SK-N-SH (cell line): Measurements from ENCODE around the gene CACNG5. TPM values are rescaled to one million over a fixed set of nuclear protein-coding genes. Genes with fewer than 3 reads are reported as not detected.

Experiments used
- CTCF ChIA-PET: fragments of 300-600, 350-600 bp; formaldehyde crosslinking; extraction: SDS; loops from one replicate; lab custom pipeline; 2021; lab: Yijun Ruan, JAX
- POLR2A ChIA-PET: fragments of 350-600 bp; sonication (Branson Sonifier 250); formaldehyde crosslinking; extraction: SDS; loops from one replicate; lab custom pipeline; 2020; ENCODE audit warnings: antibody characterized with exemption, inconsistent platforms; lab: Yijun Ruan, JAX
- DNase-seq: peaks from one replicate; pipeline ENCODE4 v3.0.0; 2012
- H2AFZ ChIP-seq: fragments of 200-600 bp; sonication (generic); 2 replicates; pipeline ENCODE4 v1.8.1; 2016; ENCODE audit warnings: antibody characterized with exemption, mild to moderate bottlenecking, low read depth
- H3F3A ChIP-seq: fragments of 200-600 bp; sonication (generic); replicated peaks from 2 replicates; pipeline ENCODE3; 2016; ENCODE audit warnings: antibody characterized with exemption, mild to moderate bottlenecking; ENCODE audit not compliant: insufficient read depth
- H3K27ac ChIP-seq, 2 experiments: fragments of 200-500 bp in 1 of 2; fragments of 200-600 bp in 1 of 2; sonication (Bioruptor generic) in 1 of 2; sonication (generic), shearing (Covaris generic) in 1 of 2; 2 replicates each; pipeline versions ENCODE4 v1.5.1 to v1.6.1; 2014 to 2016; ENCODE audit warnings: low read depth in 2 of 2, inconsistent platforms in 1 of 2, low read length in 1 of 2, mild to moderate bottlenecking in 1 of 2, mixed read lengths in 1 of 2
- H3K27me3 ChIP-seq: fragments of 200-600 bp; sonication (generic), shearing (Covaris generic); 2 replicates; pipeline ENCODE4 v1.6.1; 2016; ENCODE audit warnings: mixed run types; ENCODE audit not compliant: insufficient read depth
- H3K36me3 ChIP-seq, 2 experiments: fragments of 200-500 bp in 1 of 2; fragments of 200-600 bp in 1 of 2; sonication (Bioruptor generic) in 1 of 2; sonication (generic) in 1 of 2; replicated peaks in 1 of 2; 2 replicates each; pipeline versions ENCODE3 to v1.5.1; 2014 to 2016; ENCODE audit warnings: low read length in 1 of 2, mild to moderate bottlenecking in 1 of 2; ENCODE audit not compliant: insufficient read depth in 2 of 2, control insufficient read depth in 1 of 2
- H3K4me1 ChIP-seq, 2 experiments: fragments of 200-500 bp in 1 of 2; fragments of 200-600 bp in 1 of 2; sonication (Bioruptor generic) in 1 of 2; sonication (generic), shearing (Covaris generic) in 1 of 2; 2 replicates each; pipeline versions ENCODE4 v1.5.1 to v1.6.1; 2014 to 2016; ENCODE audit warnings: low read depth in 1 of 2, low read length in 1 of 2, mixed run types in 1 of 2; ENCODE audit not compliant: insufficient read depth in 2 of 2, control insufficient read depth in 1 of 2
- H3K4me2 ChIP-seq: fragments of 200-600 bp; sonication (generic), shearing (Covaris generic); 2 replicates; pipeline ENCODE4 v1.6.1; 2017; ENCODE audit warnings: mixed run types
- H3K4me3 ChIP-seq, 2 experiments: fragments of 200-500 bp in 1 of 2; fragments of 200-600 bp in 1 of 2; sonication (Bioruptor generic) in 1 of 2; sonication (generic), shearing (Covaris generic) in 1 of 2; 2 replicates each; pipeline versions ENCODE4 v1.5.1 to v1.8.1; 2014 to 2016; ENCODE audit warnings: low read depth in 2 of 2, inconsistent platforms in 1 of 2, low read length in 1 of 2, mild to moderate bottlenecking in 1 of 2, mixed read lengths in 1 of 2, moderate library complexity in 1 of 2
- H3K79me2 ChIP-seq: fragments of 200-600 bp; sonication (generic); 2 replicates; pipeline ENCODE4 v1.8.1; 2017; ENCODE audit warnings: mild to moderate bottlenecking; ENCODE audit not compliant: insufficient read depth
- H3K9ac ChIP-seq: fragments of 200-600 bp; sonication (generic); 2 replicates; pipeline ENCODE4 v1.6.1; 2017; ENCODE audit warnings: mixed run types
- H3K9me2 ChIP-seq: fragments of 200-600 bp; sonication (generic); 2 replicates; pipeline ENCODE4 v1.6.1; 2017; ENCODE audit warnings: mixed run types
- H3K9me3 ChIP-seq: fragments of 200-600 bp; sonication (generic); 2 replicates; pipeline ENCODE4 v1.6.1; 2017; ENCODE audit warnings: mixed run types, mild to moderate bottlenecking, moderate library complexity
- H4K20me1 ChIP-seq: fragments of 200-600 bp; sonication (generic); 2 replicates; pipeline ENCODE4 v1.6.1; 2017; ENCODE audit warnings: mild to moderate bottlenecking, mixed run types; ENCODE audit not compliant: insufficient read depth
- CHD2 ChIP-seq: fragments of 150-350 bp; IDR thresholded peaks from 2 replicates; pipeline ENCODE4 v1.6.1; 2018; ENCODE audit warnings: low read length; ENCODE audit not compliant: partially characterized antibody
- ELF1 ChIP-seq: IDR thresholded peaks from 2 replicates; pipeline ENCODE4 v1.4.0; 2012
- EP300 ChIP-seq, 2 experiments: IDR thresholded peaks; 2 replicates each; pipeline versions ENCODE4 v1.4.0 to v1.6.1; 2012; ENCODE audit warnings: borderline replicate concordance in 1 of 2, low read depth in 1 of 2, low read length in 1 of 2
- EZH2phosphoT487 ChIP-seq: fragments of 200-600 bp; sonication (generic); IDR thresholded peaks from 2 replicates; pipeline ENCODE4 v1.6.1; 2017; ENCODE audit warnings: low read depth, mixed run types, mild to moderate bottlenecking, antibody characterized with exemption, moderate library complexity, borderline replicate concordance
- FOSL2 ChIP-seq: IDR thresholded peaks from 2 replicates; pipeline ENCODE4 v1.4.0; 2012; ENCODE audit warnings: low read depth, mild to moderate bottlenecking, moderate library complexity, borderline replicate concordance
- FOXJ3 ChIP-seq: sonication (generic); formaldehyde crosslinking; IDR thresholded peaks from 2 replicates; pipeline ENCODE4 v1.5.1; 2020; ENCODE audit warnings: mild to moderate bottlenecking, missing genetic modification reagents
- FOXM1 ChIP-seq: IDR thresholded peaks from 2 replicates; pipeline ENCODE4 v1.4.0; 2012; ENCODE audit warnings: low read depth, mild to moderate bottlenecking
- GATA2 ChIP-seq: sonication (generic); formaldehyde crosslinking; IDR thresholded peaks from 2 replicates; pipeline ENCODE4 v1.5.0; 2020; ENCODE audit warnings: mild to moderate bottlenecking, missing genetic modification reagents
- MAX ChIP-seq: IDR thresholded peaks from 2 replicates; pipeline ENCODE4 v1.4.0; 2012; ENCODE audit warnings: low read depth
- MXI1 ChIP-seq: IDR thresholded peaks from 2 replicates; pipeline ENCODE4 v1.6.1; 2012; ENCODE audit warnings: mild to moderate bottlenecking, low read depth, low read length, improper control_type of control experiment
- NFIC ChIP-seq: IDR thresholded peaks from 2 replicates; pipeline ENCODE4 v1.4.0; 2012; ENCODE audit warnings: borderline replicate concordance
- POLR2AphosphoS5 ChIP-seq: IDR thresholded peaks from 2 replicates; pipeline ENCODE4 v1.6.1; 2012; ENCODE audit warnings: low read depth, low read length
- RFX5 ChIP-seq: IDR thresholded peaks from 2 replicates; pipeline ENCODE4 v1.6.1; 2012; ENCODE audit warnings: mild to moderate bottlenecking, improper control_type of control experiment, low read length
- RXRA ChIP-seq: IDR thresholded peaks from 2 replicates; pipeline ENCODE4 v1.4.0; 2012; ENCODE audit warnings: low read depth, mild to moderate bottlenecking, borderline replicate concordance
- SIN3A ChIP-seq: IDR thresholded peaks from 2 replicates; pipeline ENCODE4 v1.6.1; 2012; ENCODE audit warnings: low read depth, mild to moderate bottlenecking, low read length, moderate library complexity, borderline replicate concordance
- SMC3 ChIP-seq: IDR thresholded peaks from 2 replicates; pipeline ENCODE4 v1.6.1; 2012; ENCODE audit warnings: low read depth, low read length, improper control_type of control experiment
- TAF1 ChIP-seq: IDR thresholded peaks from 2 replicates; pipeline ENCODE4 v1.6.1; 2012; ENCODE audit warnings: low read depth, mild to moderate bottlenecking, low read length, moderate library complexity, borderline replicate concordance
- TCF12 ChIP-seq: IDR thresholded peaks from 2 replicates; pipeline ENCODE4 v1.4.0; 2012
- TEAD4 ChIP-seq: IDR thresholded peaks from 2 replicates; pipeline ENCODE4 v1.4.0; 2012; ENCODE audit warnings: mild to moderate bottlenecking, borderline replicate concordance; ENCODE audit not compliant: insufficient read depth
- YY1 ChIP-seq: IDR thresholded peaks from 2 replicates; pipeline ENCODE4 v1.4.0; 2012; ENCODE audit warnings: low read depth, mild to moderate bottlenecking
- WGBS: methylation state at CpG from one replicate; pipeline ENCODE4 v1.1.6; 2017; ENCODE audit warnings: low lambda C conversion rate; 5-methylcytosine and 5-hydroxymethylcytosine counted together
- polyA plus RNA-seq, 3 experiments: library from polyadenylated mRNA; depleted of rRNA; stranded (reverse); fragments of >200 nt; gene quantifications; 2 replicates each; pipeline ENCODE4 v1.2.3, GENCODE V29; 2012

CACNG5 gene
- polyA plus RNA-seq, 1 of the 3 experiments (the other 2 are of a cell fraction): 0.10 TPM

GRCh38 chr17:66925811-66926500 lies 91.0 kb downstream of the CACNG5 start:
- Histone ChIP-seq H3K9ac (no peak overlapping the region), H3K9me2 (no peaks in the 10 kb centered on the region), H3K27me3 (no peaks in the 10 kb centered on the region; the same call in 1 of the 2 replicates), H3K4me2 (no peak overlapping the region), H3K4me1 (peaks cover 0 to 8% of the 10 kb centered on the region in 2 experiments; a peak in 1 of 4 replicates), H3K4me3 (no peak overlapping the region), H4K20me1 (no peaks in the 10 kb centered on the region), H3F3A (no peaks in the 10 kb centered on the region), H3K79me2 (no peaks in the 10 kb centered on the region), H2AFZ (no peak overlapping the region), H3K27ac (no peak overlapping the region), H3K9me3 (no peaks in the 10 kb centered on the region), H3K36me3 (no peaks in the 10 kb centered on the region)
- TF ChIP-seq RFX5 (no peak), CHD2 (no peak), EZH2phosphoT487 (no peak), TCF12 (no peak), YY1 (no peak), SMC3 (no peak), MAX (no peak), EP300 (IDR thresholded peaks at IDR 0.05; ENCODE audit: borderline replicate concordance in 1 of 2, low read depth in 1 of 2, low read length in 1 of 2) (no peak)
- no peak for DNase-seq
- WGBS: 54% methylated on average over 8 of the region's 8 CpGs
- POLR2A ChIA-PET: no interaction called here
- CTCF ChIA-PET: interaction anchor here (1.2 to 1.9 kb wide), 5 partner anchors 11 to 232 kb away, joined by 3 to 7 read pairs (median 4); no protein-coding TSS in a partner anchor

- ChIA-PET CTCF (interaction anchor here (1.4 to 2.4 kb wide), 3 partner anchors 9 to 29 kb away, joined by 4 to 13 read pairs (median 8); no protein-coding TSS in a partner anchor), POLR2A (no interaction called here)
- Histone ChIP-seq H3K4me3 (no peak overlapping the region), H3F3A (no peaks in the 10 kb centered on the region), H3K27ac (no peak overlapping the region), H3K9me3 (no peaks in the 10 kb centered on the region), H3K79me2 (no peaks in the 10 kb centered on the region), H3K36me3 (no peaks in the 10 kb centered on the region), H3K4me2 (no peak overlapping the region), H4K20me1 (no peaks in the 10 kb centered on the region), H3K4me1 (peaks cover 0 to 35% of the 10 kb centered on the region in 2 experiments; a peak in 1 of 4 replicates), H3K9ac (no peak overlapping the region), H2AFZ (no peak overlapping the region), H3K27me3 (no peaks in the 10 kb centered on the region; the same call in 1 of the 2 replicates), H3K9me2 (no peaks in the 10 kb centered on the region)
- no peak for TF ChIP-seq MAX
- DNase-seq: no peak
- 60% methylated on average over 5 of the region's 5 CpGs for WGBS
Observed at GRCh38 chr17:66928949-66929348, 94.0 kb downstream of the CACNG5 start.

GRCh38 chr17:66929591-66929990 lies 94.7 kb downstream of the CACNG5 start:
- Histone ChIP-seq H3K79me2 (no peaks in the 10 kb centered on the region), H3K9me2 (no peaks in the 10 kb centered on the region), H3K4me3 (no peak overlapping the region), H4K20me1 (no peaks in the 10 kb centered on the region), H3K4me1 (peaks cover 0 to 38% of the 10 kb centered on the region in 2 experiments; a peak in 1 of 4 replicates), H3K9me3 (no peaks in the 10 kb centered on the region), H3K9ac (no peak overlapping the region), H3K27me3 (no peaks in the 10 kb centered on the region; the same call in 1 of the 2 replicates), H2AFZ (no peak overlapping the region), H3K27ac (no peak overlapping the region), H3F3A (no peaks in the 10 kb centered on the region), H3K4me2 (no peak overlapping the region), H3K36me3 (no peaks in the 10 kb centered on the region)
- 62% methylated on average over 1 of the region's 1 CpG for WGBS
- ChIA-PET CTCF (interaction anchor here (0.9 to 2.8 kb wide), 9 partner anchors 9 to 229 kb away, joined by 3 to 13 read pairs (median 4); no protein-coding TSS in a partner anchor), POLR2A (interaction anchor here (1.2 kb wide), 1 partner anchor 36 kb away, joined by 5 read pairs; no protein-coding TSS in a partner anchor)
- no peak for TF ChIP-seq ELF1
- TF ChIP-seq NFIC: no peak
- no peak for TF ChIP-seq SMC3
- no peak for TF ChIP-seq RXRA
- TF ChIP-seq SIN3A: no peak
- TF ChIP-seq TCF12: no peak
- no peak for TF ChIP-seq TEAD4
- TF ChIP-seq POLR2AphosphoS5: no peak
- TF ChIP-seq MXI1: no peak
- no peak for TF ChIP-seq FOXM1
- TF ChIP-seq EP300 (IDR thresholded peaks at IDR 0.05; ENCODE audit: borderline replicate concordance in 1 of 2, low read depth in 1 of 2, low read length in 1 of 2): no peak
- no peak for TF ChIP-seq GATA2 (CRISPR knock-in tag)
- TF ChIP-seq MAX: no peak
- no peak for TF ChIP-seq FOSL2
- TF ChIP-seq FOXJ3 (CRISPR knock-in tag): no peak
- no peak for TF ChIP-seq TAF1
- TF ChIP-seq RFX5: no peak
- DNase-seq: no peak
